Endothelial cell of umbilical vein (primary cell): ENCODE data around the gene DENND1A. TPM values are rescaled to one million over a fixed set of nuclear protein-coding genes. Genes with fewer than 3 reads are reported as not detected.

ENCODE experiments used
- BruUV-seq: library from RNA; stranded (reverse); fragments of 400-500 nt; replicated peaks from 2 replicates; lab custom pipeline; 2021; lab: Mats Ljungman, UMichigan
- CTCF ChIA-PET: fragments of 300-600, 350-600 bp; sonication (Branson Sonifier 250); formaldehyde crosslinking; loops from one replicate; lab custom pipeline; 2021; ENCODE audit warnings: antibody characterized with exemption, inconsistent platforms; lab: Charles Lee
- POLR2A ChIA-PET: fragments of 300-600, 350-600 bp; sonication (Branson Sonifier 250); formaldehyde crosslinking; loops from one replicate; lab custom pipeline; 2021; ENCODE audit warnings: antibody characterized with exemption, inconsistent platforms; lab: Charles Lee
- DNase-seq: peaks from one replicate; pipeline ENCODE4 v3.0.0-alpha.2; 2011; ENCODE audit warnings: low read depth, low spot score
- FAIRE-seq: peaks from 2 replicates; lab custom pipeline; 2011; peaks lifted over from hg19 to GRCh38; lab: Jason Lieb, UNC
- H2AFZ ChIP-seq: 2 replicates; pipeline ENCODE4 v1.6.0; 2012; ENCODE audit warnings: low read depth, low read length, control low read depth, inconsistent platforms
- H3K27ac ChIP-seq: 2 replicates; pipeline ENCODE4 v1.5.1; 2011; ENCODE audit warnings: low read depth, mild to moderate bottlenecking, control low read depth, low read length, moderate library complexity; ENCODE audit not compliant: insufficient read depth
- H3K27me3 ChIP-seq, 2 experiments: 2 replicates each; pipeline versions ENCODE4 v1.6.0 to v1.6.1; 2011; ENCODE audit warnings: low read length in 2 of 2, mixed read lengths in 1 of 2; ENCODE audit not compliant: control insufficient read depth in 2 of 2, insufficient read depth in 2 of 2
- H3K36me3 ChIP-seq, 2 experiments: 2 replicates in 1 of 2; 3 replicates in 1 of 2; pipeline ENCODE4 v1.5.1; 2011; ENCODE audit warnings: low read length in 2 of 2, mild to moderate bottlenecking in 1 of 2, moderate library complexity in 1 of 2; ENCODE audit not compliant: control insufficient read depth in 2 of 2, insufficient read depth in 2 of 2; ENCODE audit errors: extremely low read depth in 1 of 2
- H3K4me1 ChIP-seq: 3 replicates; pipeline ENCODE4 v1.5.1; 2011; ENCODE audit warnings: mild to moderate bottlenecking, low read length; ENCODE audit not compliant: control insufficient read depth, insufficient read depth; ENCODE audit errors: extremely low read depth
- H3K4me2 ChIP-seq: 2 replicates; pipeline ENCODE4 v1.6.1; 2011; ENCODE audit warnings: low read length, control low read depth, mixed read lengths; ENCODE audit not compliant: insufficient read depth
- H3K4me3 ChIP-seq, 3 experiments: fragments of 200-600 bp in 1 of 3; sonication (generic), shearing (Covaris generic) in 1 of 3; replicated peaks in 1 of 3; 2 replicates each; pipeline ENCODE4 v1.5.1; 2011 to 2016; ENCODE audit warnings: control low read depth in 3 of 3, low read length in 3 of 3, mild to moderate bottlenecking in 2 of 3, inconsistent platforms in 1 of 3, low read depth in 1 of 3, moderate library complexity in 1 of 3; ENCODE audit not compliant: insufficient read depth in 1 of 3
- H3K79me2 ChIP-seq: 2 replicates; pipeline ENCODE4 v1.6.0; 2012; ENCODE audit warnings: low read length, inconsistent platforms; ENCODE audit not compliant: control insufficient read depth, insufficient read depth
- H3K9ac ChIP-seq: replicated peaks from 2 replicates; pipeline ENCODE3; 2011; ENCODE audit warnings: low read length, control low read depth; ENCODE audit not compliant: insufficient read depth; ENCODE audit errors: extremely low read depth
- H3K9me1 ChIP-seq: replicated peaks from 3 replicates; pipeline ENCODE4 v1.6.0; 2011; ENCODE audit warnings: mild to moderate bottlenecking, low read length; ENCODE audit not compliant: control insufficient read depth, insufficient read depth; ENCODE audit errors: extremely low read depth
- H3K9me3 ChIP-seq: replicated peaks from 2 replicates; pipeline ENCODE4 v1.5.1; 2012; ENCODE audit warnings: low read length, inconsistent platforms; ENCODE audit not compliant: control insufficient read depth, insufficient read depth
- H4K20me1 ChIP-seq: replicated peaks from 2 replicates; pipeline ENCODE3; 2011; ENCODE audit warnings: mild to moderate bottlenecking, low read length; ENCODE audit not compliant: control insufficient read depth, insufficient read depth; ENCODE audit errors: extremely low read depth
- CTCF ChIP-seq, 2 donors: IDR thresholded peaks; 1 replicate in 1 of 2; 2 replicates in 1 of 2; pipeline ENCODE4 v1.5.1; 2011; ENCODE audit warnings: low read length in 2 of 2, mild to moderate bottlenecking in 2 of 2, moderate library complexity in 2 of 2, control low read depth in 1 of 2, inconsistent platforms in 1 of 2, low read depth in 1 of 2; ENCODE audit not compliant: insufficient read depth in 1 of 2; ENCODE audit errors: extremely low read depth in 1 of 2
- EZH2 ChIP-seq: IDR thresholded peaks from 2 replicates; pipeline ENCODE4 v1.6.1; 2012; ENCODE audit warnings: borderline replicate concordance, low read depth, mild to moderate bottlenecking, moderate library complexity, low read length, inconsistent platforms; ENCODE audit not compliant: severe bottlenecking
- FOS ChIP-seq: IDR thresholded peaks from 2 replicates; pipeline ENCODE4 v1.6.1; 2011; ENCODE audit warnings: mild to moderate bottlenecking, low read length, moderate library complexity, borderline replicate concordance; ENCODE audit not compliant: insufficient read depth
- GATA2 ChIP-seq: IDR thresholded peaks from 2 replicates; pipeline ENCODE4 v1.7.0; 2011; ENCODE audit warnings: low read depth, mild to moderate bottlenecking, moderate library complexity, mixed read lengths, low read length; ENCODE audit not compliant: insufficient read length, insufficient read depth
- JUN ChIP-seq: IDR thresholded peaks from 2 replicates; pipeline ENCODE4 v1.6.1; 2011; ENCODE audit warnings: borderline replicate concordance, low read depth; ENCODE audit not compliant: insufficient read length, insufficient read depth
- MYC ChIP-seq: IDR thresholded peaks from one replicate; pipeline ENCODE4 v1.6.1; 2011; ENCODE audit warnings: mild to moderate bottlenecking, low read depth, low read length
- POLR2A ChIP-seq: IDR thresholded peaks from 2 replicates; pipeline ENCODE4 v1.6.1; 2012; ENCODE audit warnings: low read depth, mild to moderate bottlenecking, control low read depth, low read length
- POLR2AphosphoS5 ChIP-seq: IDR thresholded peaks from 2 replicates; pipeline ENCODE4 v1.6.1; 2012; ENCODE audit warnings: low read depth, mild to moderate bottlenecking, control low read depth, low read length, moderate library complexity; ENCODE audit not compliant: insufficient read depth
- dilution Hi-C: fragments of 300-500 bp; cut with MboI; formaldehyde crosslinking; loops from one replicate; pipeline ENCODE4 v1.15.0; 2019; ENCODE audit warnings: low sequenced_read_pairs; ENCODE audit not compliant: extremely low pct_ligation_motif_present
- intact Hi-C: fragments of 100-400 bp; cut with micrococcal nuclease; formaldehyde crosslinking; loops from one replicate; pipeline ENCODE4 v1.10.0; 2022
- polyA plus RNA-seq, 4 experiments: library from polyadenylated mRNA; depleted of rRNA in 3 of 4; stranded (reverse) in 3 of 4; unstranded in 1 of 4; fragments of >200 nt; gene quantifications; 2 replicates each; pipeline versions ENCODE4 v1.2.1 to v1.2.3, GENCODE V29; 2011 to 2012; ENCODE audit warnings: missing spikeins in 1 of 4
- total RNA-seq: library from RNA; stranded (reverse); gene quantifications from 2 replicates; pipeline ENCODE4 v1.2.3, GENCODE V29; 2021
- TF ChIP-seq, protein P1 (sequence below): IDR thresholded peaks from 2 replicates; pipeline ENCODE4 v1.6.1; 2011; ENCODE audit not compliant: insufficient read depth, insufficient read length

DENND1A gene
- total and polyA plus RNA-seq, 2 donors (not counting 3 experiments of a cell fraction or from before 2014, with no cell fraction given), result 18.5 to 24.5 TPM

DNA sequence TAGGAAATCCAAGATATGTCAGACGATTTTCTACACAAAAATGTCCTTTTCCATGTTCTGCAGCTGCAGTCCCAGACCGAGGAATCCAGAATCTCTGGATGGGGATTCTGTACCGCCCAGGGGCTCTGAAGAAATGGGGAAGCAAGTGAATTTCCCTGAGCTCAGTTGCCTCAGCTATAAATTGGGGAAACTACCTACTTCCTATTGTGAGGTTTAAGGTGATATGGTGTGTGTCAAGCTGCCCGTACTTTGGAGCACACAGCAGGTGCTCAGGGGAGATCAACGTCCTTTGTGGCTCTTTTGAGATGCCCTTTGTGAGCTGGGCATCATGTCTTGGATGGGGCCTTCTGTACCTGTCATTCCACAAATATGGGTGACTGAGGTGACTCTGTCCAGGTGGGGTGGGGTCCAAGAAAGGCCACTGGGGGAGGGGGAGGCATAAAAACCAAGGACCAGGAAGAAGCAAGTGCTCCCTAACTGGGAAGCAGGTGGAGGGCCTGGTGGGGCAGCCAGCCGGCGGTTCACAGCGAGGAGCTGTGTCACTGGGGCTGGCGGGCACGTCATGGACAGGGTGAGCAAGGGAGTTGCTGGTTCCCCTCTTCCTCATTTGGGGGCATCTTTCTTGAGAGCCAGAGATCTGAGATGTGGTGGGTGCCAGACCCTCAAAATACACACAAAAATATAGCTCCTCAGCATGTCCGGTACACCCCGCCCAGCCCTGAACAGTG, 457.9 kb downstream of the DENND1A start:
- TF ChIP-seq, protein P1, sequence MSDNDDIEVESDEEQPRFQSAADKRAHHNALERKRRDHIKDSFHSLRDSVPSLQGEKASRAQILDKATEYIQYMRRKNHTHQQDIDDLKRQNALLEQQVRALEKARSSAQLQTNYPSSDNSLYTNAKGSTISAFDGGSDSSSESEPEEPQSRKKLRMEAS, result no peak
- TF ChIP-seq POLR2A (no peak), JUN (no peak), POLR2AphosphoS5 (no peak), FOS (no peak), EZH2 (no peak), CTCF (IDR thresholded peaks at IDR 0.05; ENCODE audit: extremely low read depth in 1 of 2, insufficient read depth in 1 of 2, low read depth in 1 of 2, low read length in 2 of 2) (no peak), MYC (no peak), GATA2 (no peak)
- no peaks in the 10 kb centered on the region for H4K20me1 ChIP-seq
- POLR2A ChIA-PET, result interaction anchor here (0.6 kb wide), 1 partner anchor 14 kb away, joined by 3 read pairs; no protein-coding TSS in a partner anchor
- CTCF ChIA-PET, result no interaction called here
- no peak overlapping the region for H3K4me2 ChIP-seq
- no peak overlapping the region for H3K4me3 ChIP-seq
- no peaks in the 10 kb centered on the region for H3K79me2 ChIP-seq
- BruUV-seq, result no TSS peak
- no peaks in the 10 kb centered on the region for H3K36me3 ChIP-seq
- no peak overlapping the region for H3K27ac ChIP-seq
- no peak for DNase-seq
- no peaks in the 10 kb centered on the region for H3K4me1 ChIP-seq
- no peaks in the 10 kb centered on the region for H3K9me1 ChIP-seq
- no peak overlapping the region for H2AFZ ChIP-seq
- no peaks in the 10 kb centered on the region for H3K27me3 ChIP-seq
- H3K9ac ChIP-seq, result no peak overlapping the region
- intact Hi-C loops (no loop called here), dilution Hi-C loops (no loop called here)
- no peak for FAIRE-seq
- H3K9me3 ChIP-seq, result no peaks in the 10 kb centered on the region
